ENCODE results near the gene AGAP1.

Gene AGAP1

GRCh38 chr2:235567842-235568241, 74.0 kb downstream of the AGAP1 start:
- no peak for TF ChIP-seq CTCF (IDR thresholded peaks at IDR 0.05)

GRCh38 chr2:235568431-235568830, 74.6 kb downstream of the AGAP1 start:
- no peak for TF ChIP-seq CTCF (IDR thresholded peaks at IDR 0.05)

- no peak for TF ChIP-seq CTCF (IDR thresholded peaks at IDR 0.05)
These were observed 76.0 kb downstream of the AGAP1 start for GRCh38 chr2:235569837-235570236.

- TF ChIP-seq CTCF (IDR thresholded peaks at IDR 0.05): no peak
These were observed 76.4 kb downstream of the AGAP1 start for GRCh38 chr2:235570256-235570655.

GRCh38 chr2:235570966-235571692, 77.3 kb downstream of the AGAP1 start:
- TF ChIP-seq CTCF (IDR thresholded peaks at IDR 0.05): no peak

GRCh38 chr2:235572592-235572991, 78.7 kb downstream of the AGAP1 start:
- TF ChIP-seq CTCF (IDR thresholded peaks at IDR 0.05): no peak

GRCh38 chr2:235573331-235574221, 79.7 kb downstream of the AGAP1 start:
- no peak for TF ChIP-seq CTCF (IDR thresholded peaks at IDR 0.05)

All from LNCAP (cell line).